ENCODE data around the gene OPCML. TPM values are rescaled to one million over a fixed set of nuclear protein-coding genes. Genes with fewer than 3 reads are reported as not detected.

The OPCML gene
- total and polyA plus RNA-seq, 4 donors = under 0.01 to 0.01 TPM; not detected in 2

- no peaks in the 10 kb centered on the region for H3K36me3 ChIP-seq (ENCODE audit: control insufficient read depth in 4 of 4, insufficient read depth in 3 of 4, low read depth in 1 of 4, low read length in 3 of 4)
- WGBS = 72% methylated on average over 4 of the region's 4 CpGs
- DNase-seq (ENCODE audit: low spot score) = no peak
- no peak overlapping the region for H3K9ac ChIP-seq (ENCODE audit: low read depth in 1 of 2, low read length in 2 of 2)
- no peaks in the 10 kb centered on the region for H3K9me3 ChIP-seq (ENCODE audit: control insufficient read depth in 4 of 4, low read length in 3 of 4)
- H3K27me3 ChIP-seq (ENCODE audit: control insufficient read depth in 4 of 4, insufficient read depth in 4 of 4, low read length in 3 of 4) = peaks cover 0 to 3% (median 0%) of the 10 kb centered on the region in 4 donors
- H3K27ac ChIP-seq (ENCODE audit: low read depth in 1 of 2, low read length in 2 of 2) = no peak overlapping the region
- no peaks in the 10 kb centered on the region for H3K4me1 ChIP-seq (ENCODE audit: control insufficient read depth in 4 of 4, insufficient read depth in 4 of 4, low read length in 3 of 4)
- TF ChIP-seq, protein P1, sequence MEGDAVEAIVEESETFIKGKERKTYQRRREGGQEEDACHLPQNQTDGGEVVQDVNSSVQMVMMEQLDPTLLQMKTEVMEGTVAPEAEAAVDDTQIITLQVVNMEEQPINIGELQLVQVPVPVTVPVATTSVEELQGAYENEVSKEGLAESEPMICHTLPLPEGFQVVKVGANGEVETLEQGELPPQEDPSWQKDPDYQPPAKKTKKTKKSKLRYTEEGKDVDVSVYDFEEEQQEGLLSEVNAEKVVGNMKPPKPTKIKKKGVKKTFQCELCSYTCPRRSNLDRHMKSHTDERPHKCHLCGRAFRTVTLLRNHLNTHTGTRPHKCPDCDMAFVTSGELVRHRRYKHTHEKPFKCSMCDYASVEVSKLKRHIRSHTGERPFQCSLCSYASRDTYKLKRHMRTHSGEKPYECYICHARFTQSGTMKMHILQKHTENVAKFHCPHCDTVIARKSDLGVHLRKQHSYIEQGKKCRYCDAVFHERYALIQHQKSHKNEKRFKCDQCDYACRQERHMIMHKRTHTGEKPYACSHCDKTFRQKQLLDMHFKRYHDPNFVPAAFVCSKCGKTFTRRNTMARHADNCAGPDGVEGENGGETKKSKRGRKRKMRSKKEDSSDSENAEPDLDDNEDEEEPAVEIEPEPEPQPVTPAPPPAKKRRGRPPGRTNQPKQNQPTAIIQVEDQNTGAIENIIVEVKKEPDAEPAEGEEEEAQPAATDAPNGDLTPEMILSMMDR (IDR thresholded peaks at IDR 0.05; ENCODE audit: low read depth, low read length, missing input control) = no peak
- no peak for TF ChIP-seq EGR1 (IDR thresholded peaks at IDR 0.05; ENCODE audit: low read depth in 2 of 2)
- no peak for TF ChIP-seq RXRA (IDR thresholded peaks at IDR 0.05)
- no peak for TF ChIP-seq NR2F2 (IDR thresholded peaks at IDR 0.05)
- no peak for TF ChIP-seq GABPA (IDR thresholded peaks at IDR 0.05 in 1 of 2, conservative IDR thresholded peaks at IDR 0.05 in 1 of 2)
- no peak for TF ChIP-seq TAF1 (conservative IDR thresholded peaks at IDR 0.05)
- TF ChIP-seq ZBTB33 (IDR thresholded peaks at IDR 0.05) = no peak
- TF ChIP-seq FOXA1 (IDR thresholded peaks at IDR 0.05) = no peak
- TF ChIP-seq, protein P2, sequence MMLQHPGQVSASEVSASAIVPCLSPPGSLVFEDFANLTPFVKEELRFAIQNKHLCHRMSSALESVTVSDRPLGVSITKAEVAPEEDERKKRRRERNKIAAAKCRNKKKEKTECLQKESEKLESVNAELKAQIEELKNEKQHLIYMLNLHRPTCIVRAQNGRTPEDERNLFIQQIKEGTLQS (IDR thresholded peaks at IDR 0.05) = no peak
- no peak for TF ChIP-seq RAD21 (IDR thresholded peaks at IDR 0.05)
- TF ChIP-seq HNF4A (conservative IDR thresholded peaks at IDR 0.05) = no peak
- TF ChIP-seq JUND (IDR thresholded peaks at IDR 0.05) = no peak
- no peak for TF ChIP-seq FOXA2 (IDR thresholded peaks at IDR 0.05)
- no peak for TF ChIP-seq REST (IDR thresholded peaks at IDR 0.05)
- no peak overlapping the region for H3K4me3 ChIP-seq (ENCODE audit: low read depth in 1 of 3, low read length in 3 of 3)
Observed at GRCh38 chr11:133477251-133477625, 55.1 kb downstream of the OPCML start.

GRCh38 chr11:133476570-133477250, 55.6 kb downstream of the OPCML start:
- no peaks in the 10 kb centered on the region for H3K9me3 ChIP-seq (ENCODE audit: control insufficient read depth in 4 of 4, low read length in 3 of 4)
- no peak for DNase-seq (ENCODE audit: low spot score)
- no peak overlapping the region for H3K4me3 ChIP-seq (ENCODE audit: low read depth in 1 of 3, low read length in 3 of 3)
- H3K9ac ChIP-seq (ENCODE audit: low read depth in 1 of 2, low read length in 2 of 2) = no peak overlapping the region
- H3K27me3 ChIP-seq (ENCODE audit: control insufficient read depth in 4 of 4, insufficient read depth in 4 of 4, low read length in 3 of 4) = peaks cover 0 to 3% (median 0%) of the 10 kb centered on the region in 4 donors
- no peak overlapping the region for H3K27ac ChIP-seq (ENCODE audit: low read depth in 1 of 2, low read length in 2 of 2)
- WGBS = 54% methylated on average over 11 of the region's 11 CpGs
- TF ChIP-seq, protein P2 (IDR thresholded peaks at IDR 0.05) = no peak
- no peak for TF ChIP-seq TAF1 (conservative IDR thresholded peaks at IDR 0.05)
- TF ChIP-seq NR2F2 (IDR thresholded peaks at IDR 0.05) = no peak
- TF ChIP-seq REST (IDR thresholded peaks at IDR 0.05) = no peak
- TF ChIP-seq SP1 (IDR thresholded peaks at IDR 0.05) = no peak
- TF ChIP-seq RAD21 (IDR thresholded peaks at IDR 0.05) = no peak
- TF ChIP-seq RXRA (IDR thresholded peaks at IDR 0.05) = no peak
- TF ChIP-seq HNF4G (IDR thresholded peaks at IDR 0.05) = no peak
- no peaks in the 10 kb centered on the region for H3K36me3 ChIP-seq (ENCODE audit: control insufficient read depth in 4 of 4, insufficient read depth in 3 of 4, low read depth in 1 of 4, low read length in 3 of 4)
- no peaks in the 10 kb centered on the region for H3K4me1 ChIP-seq (ENCODE audit: control insufficient read depth in 4 of 4, insufficient read depth in 4 of 4, low read length in 3 of 4)
